Thoracic aorta (tissue), 2 donors: ENCODE measurements around the gene PPP1R9B. TPM values are rescaled to one million over a fixed set of nuclear protein-coding genes. Genes with fewer than 3 reads are reported as not detected.

Source experiments
- ATAC-seq: fragments of 150-250 bp; one replicate; pipeline ENCODE4 v1.8.0; 2017; ENCODE audit warnings: low read depth; ENCODE audit not compliant: insufficient number of reproducible peaks, low FRiP score
- DNase-seq: peaks from one replicate; pipeline ENCODE4 v3.0.0-alpha.2; 2020; ENCODE audit warnings: low spot score
- H3K27ac ChIP-seq, 2 donors: fragments of 200-600 bp; sonication (generic); 1 replicate in 1 of 2; 2 replicates in 1 of 2; pipeline ENCODE4 v1.5.1; 2016; ENCODE audit warnings: mild to moderate bottlenecking in 2 of 2, moderate library complexity in 2 of 2
- H3K27me3 ChIP-seq: fragments of 200-600 bp; sonication (generic); replicated peaks from 2 replicates; pipeline ENCODE4 v1.6.0; 2016; ENCODE audit warnings: mild to moderate bottlenecking; ENCODE audit not compliant: insufficient read depth
- H3K36me3 ChIP-seq: fragments of 200-600 bp; sonication (generic); one replicate; pipeline ENCODE4 v1.5.1; 2016
- H3K4me1 ChIP-seq, 2 donors: fragments of 200-600 bp; sonication (generic); 1 replicate in 1 of 2; 2 replicates in 1 of 2; pipeline versions ENCODE4 v1.5.1 to v1.6.0; 2016; ENCODE audit warnings: low read depth in 2 of 2, mild to moderate bottlenecking in 1 of 2; ENCODE audit not compliant: control insufficient read depth in 1 of 2
- H3K4me3 ChIP-seq: fragments of 200-600 bp; sonication (generic); 2 replicates; pipeline ENCODE4 v1.5.1; 2016; ENCODE audit warnings: mild to moderate bottlenecking
- H3K9me3 ChIP-seq: fragments of 200-600 bp; sonication (generic); 2 replicates; pipeline ENCODE4 v1.5.1; 2016
- total RNA-seq, 2 donors: library from RNA; depleted of rRNA; stranded (reverse); fragments of >200 nt; gene quantifications; one replicate each; pipeline versions ENCODE4 v1.1.0 to v1.2.3, GENCODE V29; 2016
- TF ChIP-seq, protein P1 (sequence below): fragments of 200-600 bp; sonication (generic); IDR thresholded peaks from one replicate; pipeline ENCODE4 v1.5.1; 2019; ENCODE audit warnings: antibody characterized with exemption

Gene PPP1R9B
- total RNA-seq, 2 donors from 2014 or later, result 53.3 to 67.1 TPM

GRCh38 chr17:50171371-50172071 lies 21.0 kb upstream of the PPP1R9B start:
- ATAC-seq (no peak), DNase-seq (no peak)
- Histone ChIP-seq H3K27ac (peak overlapping the region; percentile 98 to 99), H3K36me3 (peaks cover 9% of the 10 kb centered on the region), H3K9me3 (no peaks in the 10 kb centered on the region), H3K4me1 (peaks cover 34 to 81% of the 10 kb centered on the region in 2 donors), H3K27me3 (no peaks in the 10 kb centered on the region), H3K4me3 (no peak overlapping the region)
- TF ChIP-seq, protein P1, sequence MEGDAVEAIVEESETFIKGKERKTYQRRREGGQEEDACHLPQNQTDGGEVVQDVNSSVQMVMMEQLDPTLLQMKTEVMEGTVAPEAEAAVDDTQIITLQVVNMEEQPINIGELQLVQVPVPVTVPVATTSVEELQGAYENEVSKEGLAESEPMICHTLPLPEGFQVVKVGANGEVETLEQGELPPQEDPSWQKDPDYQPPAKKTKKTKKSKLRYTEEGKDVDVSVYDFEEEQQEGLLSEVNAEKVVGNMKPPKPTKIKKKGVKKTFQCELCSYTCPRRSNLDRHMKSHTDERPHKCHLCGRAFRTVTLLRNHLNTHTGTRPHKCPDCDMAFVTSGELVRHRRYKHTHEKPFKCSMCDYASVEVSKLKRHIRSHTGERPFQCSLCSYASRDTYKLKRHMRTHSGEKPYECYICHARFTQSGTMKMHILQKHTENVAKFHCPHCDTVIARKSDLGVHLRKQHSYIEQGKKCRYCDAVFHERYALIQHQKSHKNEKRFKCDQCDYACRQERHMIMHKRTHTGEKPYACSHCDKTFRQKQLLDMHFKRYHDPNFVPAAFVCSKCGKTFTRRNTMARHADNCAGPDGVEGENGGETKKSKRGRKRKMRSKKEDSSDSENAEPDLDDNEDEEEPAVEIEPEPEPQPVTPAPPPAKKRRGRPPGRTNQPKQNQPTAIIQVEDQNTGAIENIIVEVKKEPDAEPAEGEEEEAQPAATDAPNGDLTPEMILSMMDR, result no peak

DNA sequence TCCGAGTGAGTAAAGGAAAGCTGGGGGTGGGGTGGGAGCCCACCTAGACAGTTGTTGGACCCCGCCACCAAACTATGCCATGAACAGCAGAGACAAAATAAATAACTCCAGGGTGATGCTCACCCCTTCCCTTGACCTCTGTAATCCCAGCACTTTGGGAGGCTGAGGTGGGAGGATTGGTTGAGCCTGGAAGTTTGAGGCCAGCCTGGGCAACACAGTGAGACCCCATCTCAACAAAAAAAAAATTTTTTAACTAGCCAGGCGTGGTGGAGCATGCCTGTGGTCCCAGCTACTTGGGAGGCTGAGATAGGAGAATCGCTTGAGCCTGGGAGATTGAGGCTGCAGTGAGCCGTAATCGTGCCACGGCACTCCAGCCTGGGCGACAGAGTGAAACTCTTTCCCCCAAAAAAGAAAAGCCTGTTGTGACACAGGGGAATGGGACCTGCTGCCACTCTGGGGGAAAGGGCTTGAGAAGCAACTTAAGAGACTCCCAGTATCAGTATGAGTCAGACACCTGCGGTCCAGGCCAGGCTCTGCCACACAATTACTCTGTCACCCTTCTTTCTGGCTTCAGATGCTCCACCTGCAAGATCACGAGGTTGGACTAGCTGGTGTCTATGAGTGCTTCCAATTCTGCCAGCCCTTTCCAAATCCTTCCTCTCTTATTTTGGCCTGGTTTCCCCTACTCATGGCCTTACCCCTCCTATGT lies 20.3 kb upstream of the PPP1R9B start:
- TF ChIP-seq, protein P1, result no peak
- Histone ChIP-seq H3K9me3 (no peaks in the 10 kb centered on the region), H3K4me1 (peaks cover 30 to 74% of the 10 kb centered on the region in 2 donors), H3K27me3 (no peaks in the 10 kb centered on the region), H3K36me3 (peaks cover 9% of the 10 kb centered on the region), H3K27ac (peak overlapping the region; percentile 98 to 99), H3K4me3 (no peak overlapping the region)
- DNase-seq (no peak), ATAC-seq (no peak)

GRCh38 chr17:50169881-50170459 lies 19.5 kb upstream of the PPP1R9B start:
- Histone ChIP-seq H3K4me3 (no peak overlapping the region), H3K27ac (peak overlapping the region; percentile 98 to 99), H3K4me1 (peaks cover 31 to 74% of the 10 kb centered on the region in 2 donors), H3K27me3 (no peaks in the 10 kb centered on the region), H3K36me3 (peaks cover 9% of the 10 kb centered on the region), H3K9me3 (no peaks in the 10 kb centered on the region)
- DNase-seq (no peak), ATAC-seq (no peak)
- TF ChIP-seq, protein P1, result no peak

GRCh38 chr17:50169121-50169764 lies 18.8 kb upstream of the PPP1R9B start:
- ATAC-seq (no peak), DNase-seq (no peak)
- H3K9me3 ChIP-seq, result no peaks in the 10 kb centered on the region
- TF ChIP-seq, protein P1, result peak; percentile 78
- peaks cover 35 to 76% of the 10 kb centered on the region in 2 donors for H3K4me1 ChIP-seq
- peaks cover 9% of the 10 kb centered on the region for H3K36me3 ChIP-seq
- H3K27me3 ChIP-seq, result no peaks in the 10 kb centered on the region
- H3K4me3 ChIP-seq, result no peak overlapping the region
- peak overlapping the region; percentile 98 to 99 for H3K27ac ChIP-seq

- H3K4me1 ChIP-seq, result peaks cover 30 to 75% of the 10 kb centered on the region in 2 donors
These were observed 17.8 kb upstream of the PPP1R9B start for GRCh38 chr17:50168319-50168718.

More at GRCh38 chr17:50168319-50168718, 17.8 kb upstream of the PPP1R9B start:
- Histone ChIP-seq H3K36me3 (peaks cover 9% of the 10 kb centered on the region), H3K9me3 (no peaks in the 10 kb centered on the region), H3K27ac (peak overlapping the region; percentile 98 to 99), H3K4me3 (peak overlapping the region; percentile 62), H3K27me3 (no peaks in the 10 kb centered on the region)
- DNase-seq (no peak), ATAC-seq (no peak)
- TF ChIP-seq, protein P1, result no peak
